C4-2B (cell line): ENCODE measurements around the gene USB1.

ENCODE experiments used
- CTCF ChIP-seq: fragments of 450-650 bp; conservative IDR thresholded peaks from 2 replicates; pipeline ENCODE4 v1.5.1; 2017; ENCODE audit warnings: mild to moderate bottlenecking
- ZFX ChIP-seq: fragments of 450-650 bp; IDR thresholded peaks from 2 replicates; pipeline ENCODE4 v1.6.1; 2017

- TF ChIP-seq CTCF (no peak), ZFX (no peak)
Measured at GRCh38 chr16:57962046-57962445, 39.2 kb upstream of the USB1 start.
